HepG2 (cell line): ENCODE results near the gene STK24. TPM values are rescaled to one million over a fixed set of nuclear protein-coding genes. Genes with fewer than 3 reads are reported as not detected.

Experiments used
- CHD2 ChIP-seq: IDR thresholded peaks from 2 replicates; pipeline ENCODE4 v1.6.1; 2011; ENCODE audit warnings: low read depth, low read length, improper control_type of control experiment
- FOXK1 ChIP-seq: sonication (generic); formaldehyde crosslinking; IDR thresholded peaks from 2 replicates; pipeline ENCODE4 v1.4.0; 2020; ENCODE audit warnings: low read depth, missing genetic modification reagents, borderline replicate concordance
- GFI1 ChIP-seq: sonication (generic); formaldehyde crosslinking; IDR thresholded peaks from 2 replicates; pipeline ENCODE4 v1.5.0; 2020; ENCODE audit warnings: missing genetic modification reagents, mild to moderate bottlenecking, borderline replicate concordance
- GZF1 ChIP-seq: sonication (generic); formaldehyde crosslinking; IDR thresholded peaks from 2 replicates; pipeline ENCODE4 v1.5.1; 2020; ENCODE audit warnings: mild to moderate bottlenecking, missing genetic modification reagents
- JDP2 ChIP-seq: sonication (generic); formaldehyde crosslinking; IDR thresholded peaks from 2 replicates; pipeline ENCODE4 v1.8.1; 2022; ENCODE audit warnings: missing genetic modification reagents, borderline replicate concordance
- MAZ ChIP-seq, 2 experiments: sonication (generic) in 1 of 2; formaldehyde crosslinking in 1 of 2; IDR thresholded peaks; 2 replicates each; pipeline versions ENCODE4 v1.5.0 to v1.6.1; 2012 to 2020; ENCODE audit warnings: low read depth in 2 of 2, mild to moderate bottlenecking in 2 of 2, borderline replicate concordance in 1 of 2, improper control_type of control experiment in 1 of 2, low read length in 1 of 2, missing genetic modification reagents in 1 of 2, moderate library complexity in 1 of 2
- MXI1 ChIP-seq: IDR thresholded peaks from 3 replicates; pipeline ENCODE4 v1.6.1; 2012; ENCODE audit warnings: low read depth, low read length, inconsistent platforms, borderline replicate concordance
- PHF20 ChIP-seq: sonication (generic); formaldehyde crosslinking; IDR thresholded peaks from 2 replicates; pipeline ENCODE4 v1.5.0; 2020; ENCODE audit warnings: mild to moderate bottlenecking, missing genetic modification reagents
- SALL1 ChIP-seq: sonication (generic); formaldehyde crosslinking; IDR thresholded peaks from 2 replicates; pipeline ENCODE4 v1.8.0; 2022; ENCODE audit warnings: mild to moderate bottlenecking, missing genetic modification reagents
- SOX6 ChIP-seq, 2 experiments: fragments of 450-650 bp in 1 of 2; sonication (generic) in 1 of 2; formaldehyde crosslinking in 1 of 2; IDR thresholded peaks; 2 replicates each; pipeline versions ENCODE4 v1.4.0 to v1.6.1; 2017 to 2020; ENCODE audit warnings: antibody characterized with exemption in 1 of 2, mild to moderate bottlenecking in 1 of 2, missing genetic modification reagents in 1 of 2
- SP140L ChIP-seq: sonication (generic); formaldehyde crosslinking; IDR thresholded peaks from 2 replicates; pipeline ENCODE4 v1.4.0; 2020; ENCODE audit warnings: missing genetic modification reagents, borderline replicate concordance
- ZNF225 ChIP-seq: sonication (generic); formaldehyde crosslinking; IDR thresholded peaks from 2 replicates; pipeline ENCODE4 v1.4.0; 2020; ENCODE audit warnings: mild to moderate bottlenecking, missing genetic modification reagents
- ZNF333 ChIP-seq: sonication (generic); formaldehyde crosslinking; IDR thresholded peaks from 2 replicates; pipeline ENCODE4 v1.4.0; 2020; ENCODE audit warnings: mild to moderate bottlenecking, missing genetic modification reagents, borderline replicate concordance
- ZNF83 ChIP-seq: sonication (generic); formaldehyde crosslinking; IDR thresholded peaks from 2 replicates; pipeline ENCODE4 v1.4.0; 2020; ENCODE audit warnings: missing genetic modification reagents, mild to moderate bottlenecking, borderline replicate concordance
- polyA plus RNA-seq, 8 experiments: library from polyadenylated mRNA; depleted of rRNA in 3 of 8; stranded (reverse) in 7 of 8; unstranded in 1 of 8; fragments of >200 nt; fragmentation: Illumina TruSeq in 4 of 8; extraction: Trizol in 4 of 8; gene quantifications; 2 replicates each; pipeline versions ENCODE4 v1.2.1 to v1.2.3, GENCODE V29; 2011 to 2016; ENCODE audit warnings: low read depth in 4 of 8, missing spikeins in 1 of 8, mixed read lengths in 1 of 8; ENCODE audit not compliant: insufficient read depth in 1 of 8
- total RNA-seq, 5 experiments: library from RNA; depleted of rRNA; stranded (reverse); fragments of >200 nt; fragmentation: Illumina TruSeq; extraction: Trizol; gene quantifications; 2 replicates each; pipeline ENCODE4 v1.2.3, GENCODE V29; 2016; ENCODE audit warnings: low read depth in 1 of 5
- TF ChIP-seq, protein P1 (sequence below): sonication (generic); formaldehyde crosslinking; IDR thresholded peaks from 2 replicates; pipeline ENCODE4 v1.4.0; 2020; ENCODE audit warnings: missing genetic modification reagents
- TF ChIP-seq, protein P2 (sequence below): sonication (generic); formaldehyde crosslinking; IDR thresholded peaks from 2 replicates; pipeline ENCODE4 v1.4.0; 2020; ENCODE audit warnings: missing genetic modification reagents, mild to moderate bottlenecking, borderline replicate concordance
- TF ChIP-seq, protein P3 (sequence below): sonication (generic); formaldehyde crosslinking; IDR thresholded peaks from 2 replicates; pipeline ENCODE4 v1.4.0; 2020; ENCODE audit warnings: missing genetic modification reagents, borderline replicate concordance

The STK24 gene
- total and polyA plus RNA-seq, 2 of the 13 experiments (the other 11 are each of a cell fraction or from before 2014, with no cell fraction given), result 51.3 to 73.0 TPM

DNA sequence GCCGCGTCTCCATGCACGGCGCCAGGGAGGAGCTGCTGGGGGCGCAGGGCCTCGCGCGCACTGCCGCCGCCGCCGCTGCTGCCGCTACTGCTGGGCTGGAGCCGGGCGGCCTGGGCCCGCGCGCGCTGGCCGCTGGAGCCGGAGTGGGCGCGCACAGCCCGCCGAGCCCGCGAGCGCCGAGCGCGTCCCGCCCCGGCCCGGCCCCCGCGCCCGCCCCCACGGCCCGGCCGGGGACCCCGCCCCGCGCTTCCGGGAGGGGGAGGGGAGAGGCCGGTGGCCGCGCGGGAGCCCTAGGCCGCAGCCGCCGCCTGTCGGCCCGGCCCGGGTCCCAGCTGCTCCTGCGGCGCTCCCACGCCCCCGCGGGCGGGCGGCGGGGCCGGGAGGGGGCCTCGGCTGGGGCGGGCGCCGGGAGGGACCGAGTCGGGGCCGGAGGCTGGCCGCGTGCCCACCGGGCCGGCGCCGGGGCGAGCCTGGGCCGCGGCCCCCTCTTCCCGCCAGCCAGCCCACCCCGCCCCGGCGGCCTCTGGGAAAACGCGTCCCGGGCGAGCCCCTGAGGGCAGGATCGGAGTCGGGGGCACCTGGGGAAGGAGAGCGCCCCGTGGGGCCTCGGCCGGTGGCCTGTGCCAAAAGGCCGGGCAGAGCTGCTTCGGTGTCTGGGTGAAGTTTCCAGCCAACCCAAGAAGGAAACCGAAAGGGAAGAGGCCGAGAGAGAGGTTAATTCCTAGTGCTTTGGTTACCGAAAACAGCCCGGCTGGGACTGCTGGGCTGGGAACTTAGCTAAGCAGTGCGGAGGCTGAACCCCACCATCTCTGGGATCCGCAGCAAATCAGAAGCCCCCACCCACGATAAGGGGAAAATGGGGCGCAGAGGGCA lies at the start of gene STK24 (continued):
- TF ChIP-seq, protein P1, sequence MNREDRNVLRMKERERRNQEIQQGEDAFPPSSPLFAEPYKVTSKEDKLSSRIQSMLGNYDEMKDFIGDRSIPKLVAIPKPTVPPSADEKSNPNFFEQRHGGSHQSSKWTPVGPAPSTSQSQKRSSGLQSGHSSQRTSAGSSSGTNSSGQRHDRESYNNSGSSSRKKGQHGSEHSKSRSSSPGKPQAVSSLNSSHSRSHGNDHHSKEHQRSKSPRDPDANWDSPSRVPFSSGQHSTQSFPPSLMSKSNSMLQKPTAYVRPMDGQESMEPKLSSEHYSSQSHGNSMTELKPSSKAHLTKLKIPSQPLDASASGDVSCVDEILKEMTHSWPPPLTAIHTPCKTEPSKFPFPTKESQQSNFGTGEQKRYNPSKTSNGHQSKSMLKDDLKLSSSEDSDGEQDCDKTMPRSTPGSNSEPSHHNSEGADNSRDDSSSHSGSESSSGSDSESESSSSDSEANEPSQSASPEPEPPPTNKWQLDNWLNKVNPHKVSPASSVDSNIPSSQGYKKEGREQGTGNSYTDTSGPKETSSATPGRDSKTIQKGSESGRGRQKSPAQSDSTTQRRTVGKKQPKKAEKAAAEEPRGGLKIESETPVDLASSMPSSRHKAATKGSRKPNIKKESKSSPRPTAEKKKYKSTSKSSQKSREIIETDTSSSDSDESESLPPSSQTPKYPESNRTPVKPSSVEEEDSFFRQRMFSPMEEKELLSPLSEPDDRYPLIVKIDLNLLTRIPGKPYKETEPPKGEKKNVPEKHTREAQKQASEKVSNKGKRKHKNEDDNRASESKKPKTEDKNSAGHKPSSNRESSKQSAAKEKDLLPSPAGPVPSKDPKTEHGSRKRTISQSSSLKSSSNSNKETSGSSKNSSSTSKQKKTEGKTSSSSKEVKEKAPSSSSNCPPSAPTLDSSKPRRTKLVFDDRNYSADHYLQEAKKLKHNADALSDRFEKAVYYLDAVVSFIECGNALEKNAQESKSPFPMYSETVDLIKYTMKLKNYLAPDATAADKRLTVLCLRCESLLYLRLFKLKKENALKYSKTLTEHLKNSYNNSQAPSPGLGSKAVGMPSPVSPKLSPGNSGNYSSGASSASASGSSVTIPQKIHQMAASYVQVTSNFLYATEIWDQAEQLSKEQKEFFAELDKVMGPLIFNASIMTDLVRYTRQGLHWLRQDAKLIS (CRISPR knock-in tag), result no peak
- TF ChIP-seq SOX6 (IDR thresholded peaks at IDR 0.05) (no peak), SOX6 (CRISPR knock-in tag; IDR thresholded peaks at IDR 0.05) (no peak; the same call in 1 of the 2 replicates), MAZ (IDR thresholded peaks at IDR 0.05; ENCODE audit: borderline replicate concordance, low read depth, low read length) (peak; percentile 28; the same call in 1 of the 2 replicates), MAZ (CRISPR knock-in tag; IDR thresholded peaks at IDR 0.05; ENCODE audit: low read depth) (no peak), ZNF225 (no peak; the same call in 1 of the 2 replicates), JDP2 (CRISPR knock-in tag) (no peak), GFI1 (CRISPR knock-in tag) (no peak), CHD2 (0 out of 2 replicates have a peak, but pooled peaks have one; percentile 20), SP140L (CRISPR knock-in tag) (no peak), PHF20 (CRISPR knock-in tag) (no peak), SALL1 (CRISPR knock-in tag) (peak; percentile 62; the same call in 1 of the 2 replicates), GZF1 (CRISPR knock-in tag) (no peak), ZNF83 (no peak), MXI1 (no peak; the same call in 2 of the 3 replicates), ZNF333 (CRISPR knock-in tag) (no peak), FOXK1 (CRISPR knock-in tag) (no peak)
- TF ChIP-seq, protein P2, sequence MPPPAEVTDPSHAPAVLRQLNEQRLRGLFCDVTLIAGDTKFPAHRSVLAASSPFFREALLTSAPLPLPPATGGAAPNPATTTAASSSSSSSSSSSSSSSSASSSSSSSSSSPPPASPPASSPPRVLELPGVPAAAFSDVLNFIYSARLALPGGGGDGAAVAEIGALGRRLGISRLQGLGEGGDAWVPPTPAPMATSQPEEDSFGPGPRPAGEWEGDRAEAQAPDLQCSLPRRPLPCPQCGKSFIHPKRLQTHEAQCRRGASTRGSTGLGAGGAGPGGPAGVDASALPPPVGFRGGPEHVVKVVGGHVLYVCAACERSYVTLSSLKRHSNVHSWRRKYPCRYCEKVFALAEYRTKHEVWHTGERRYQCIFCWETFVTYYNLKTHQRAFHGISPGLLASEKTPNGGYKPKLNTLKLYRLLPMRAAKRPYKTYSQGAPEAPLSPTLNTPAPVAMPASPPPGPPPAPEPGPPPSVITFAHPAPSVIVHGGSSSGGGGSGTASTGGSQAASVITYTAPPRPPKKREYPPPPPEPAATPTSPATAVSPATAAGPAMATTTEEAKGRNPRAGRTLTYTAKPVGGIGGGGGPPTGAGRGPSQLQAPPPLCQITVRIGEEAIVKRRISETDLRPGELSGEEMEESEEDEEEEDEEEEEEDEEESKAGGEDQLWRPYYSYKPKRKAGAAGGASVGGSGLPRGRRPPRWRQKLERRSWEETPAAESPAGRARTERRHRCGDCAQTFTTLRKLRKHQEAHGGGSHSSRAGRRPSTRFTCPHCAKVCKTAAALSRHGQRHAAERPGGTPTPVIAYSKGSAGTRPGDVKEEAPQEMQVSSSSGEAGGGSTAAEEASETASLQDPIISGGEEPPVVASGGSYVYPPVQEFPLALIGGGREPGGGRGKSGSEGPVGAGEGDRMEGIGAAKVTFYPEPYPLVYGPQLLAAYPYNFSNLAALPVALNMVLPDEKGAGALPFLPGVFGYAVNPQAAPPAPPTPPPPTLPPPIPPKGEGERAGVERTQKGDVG, result no peak
- TF ChIP-seq, protein P3, sequence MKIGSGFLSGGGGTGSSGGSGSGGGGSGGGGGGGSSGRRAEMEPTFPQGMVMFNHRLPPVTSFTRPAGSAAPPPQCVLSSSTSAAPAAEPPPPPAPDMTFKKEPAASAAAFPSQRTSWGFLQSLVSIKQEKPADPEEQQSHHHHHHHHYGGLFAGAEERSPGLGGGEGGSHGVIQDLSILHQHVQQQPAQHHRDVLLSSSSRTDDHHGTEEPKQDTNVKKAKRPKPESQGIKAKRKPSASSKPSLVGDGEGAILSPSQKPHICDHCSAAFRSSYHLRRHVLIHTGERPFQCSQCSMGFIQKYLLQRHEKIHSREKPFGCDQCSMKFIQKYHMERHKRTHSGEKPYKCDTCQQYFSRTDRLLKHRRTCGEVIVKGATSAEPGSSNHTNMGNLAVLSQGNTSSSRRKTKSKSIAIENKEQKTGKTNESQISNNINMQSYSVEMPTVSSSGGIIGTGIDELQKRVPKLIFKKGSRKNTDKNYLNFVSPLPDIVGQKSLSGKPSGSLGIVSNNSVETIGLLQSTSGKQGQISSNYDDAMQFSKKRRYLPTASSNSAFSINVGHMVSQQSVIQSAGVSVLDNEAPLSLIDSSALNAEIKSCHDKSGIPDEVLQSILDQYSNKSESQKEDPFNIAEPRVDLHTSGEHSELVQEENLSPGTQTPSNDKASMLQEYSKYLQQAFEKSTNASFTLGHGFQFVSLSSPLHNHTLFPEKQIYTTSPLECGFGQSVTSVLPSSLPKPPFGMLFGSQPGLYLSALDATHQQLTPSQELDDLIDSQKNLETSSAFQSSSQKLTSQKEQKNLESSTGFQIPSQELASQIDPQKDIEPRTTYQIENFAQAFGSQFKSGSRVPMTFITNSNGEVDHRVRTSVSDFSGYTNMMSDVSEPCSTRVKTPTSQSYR (CRISPR knock-in tag), result peak; percentile 88
